Measurements from ENCODE around the gene NUAK1.

- TF ChIP-seq POLR2A (IDR thresholded peaks at IDR 0.05) = no peak
- TF ChIP-seq, protein P1, sequence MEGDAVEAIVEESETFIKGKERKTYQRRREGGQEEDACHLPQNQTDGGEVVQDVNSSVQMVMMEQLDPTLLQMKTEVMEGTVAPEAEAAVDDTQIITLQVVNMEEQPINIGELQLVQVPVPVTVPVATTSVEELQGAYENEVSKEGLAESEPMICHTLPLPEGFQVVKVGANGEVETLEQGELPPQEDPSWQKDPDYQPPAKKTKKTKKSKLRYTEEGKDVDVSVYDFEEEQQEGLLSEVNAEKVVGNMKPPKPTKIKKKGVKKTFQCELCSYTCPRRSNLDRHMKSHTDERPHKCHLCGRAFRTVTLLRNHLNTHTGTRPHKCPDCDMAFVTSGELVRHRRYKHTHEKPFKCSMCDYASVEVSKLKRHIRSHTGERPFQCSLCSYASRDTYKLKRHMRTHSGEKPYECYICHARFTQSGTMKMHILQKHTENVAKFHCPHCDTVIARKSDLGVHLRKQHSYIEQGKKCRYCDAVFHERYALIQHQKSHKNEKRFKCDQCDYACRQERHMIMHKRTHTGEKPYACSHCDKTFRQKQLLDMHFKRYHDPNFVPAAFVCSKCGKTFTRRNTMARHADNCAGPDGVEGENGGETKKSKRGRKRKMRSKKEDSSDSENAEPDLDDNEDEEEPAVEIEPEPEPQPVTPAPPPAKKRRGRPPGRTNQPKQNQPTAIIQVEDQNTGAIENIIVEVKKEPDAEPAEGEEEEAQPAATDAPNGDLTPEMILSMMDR (IDR thresholded peaks at IDR 0.05) = no peak
These were observed 48.8 kb downstream of the NUAK1 start for GRCh38 chr12:106089935-106090334.
